PC-9 (cell line): ENCODE data around the gene GFRA1.

Experiments
- CTCF ChIP-seq: fragments of 200-600 bp; sonication (generic); conservative IDR thresholded peaks from 2 replicates; pipeline ENCODE4 v1.6.1; 2017; ENCODE audit warnings: mixed run types, antibody characterized with exemption, mild to moderate bottlenecking, moderate library complexity
- EZH2 ChIP-seq: fragments of 200-600 bp; sonication (generic); IDR thresholded peaks from 2 replicates; pipeline ENCODE4 v1.8.0; 2017; ENCODE audit warnings: antibody characterized with exemption, low read depth

GRCh38 chr10:116059320-116059719 is 213.7 kb downstream of the GFRA1 start:
- TF ChIP-seq CTCF (no peak), EZH2 (no peak)
